HCT116 (cell line): ENCODE results near the gene CFAP77.

Experiments
- CEBPB ChIP-seq: IDR thresholded peaks from 2 replicates; pipeline ENCODE4 v1.6.1; 2012; ENCODE audit warnings: low read depth
- EGR1 ChIP-seq: IDR thresholded peaks from 2 replicates; pipeline ENCODE4 v1.6.1; 2012; ENCODE audit warnings: low read depth
- EZH2 ChIP-seq: fragments of 200-600 bp; sonication (generic); IDR thresholded peaks from 2 replicates; pipeline ENCODE4 v1.6.1; 2017; ENCODE audit warnings: antibody characterized with exemption, mixed run types
- JUND ChIP-seq: IDR thresholded peaks from 2 replicates; pipeline ENCODE4 v1.6.1; 2012
- POLR2A ChIP-seq: IDR thresholded peaks from 2 replicates; pipeline ENCODE4 v1.7.0; 2011; ENCODE audit warnings: borderline replicate concordance; ENCODE audit not compliant: insufficient read depth, insufficient read length; ENCODE audit errors: extremely low read depth
- RAD21 ChIP-seq: IDR thresholded peaks from 2 replicates; pipeline ENCODE4 v1.6.1; 2012; ENCODE audit warnings: low read depth, mild to moderate bottlenecking
- SRF ChIP-seq: IDR thresholded peaks from 2 replicates; pipeline ENCODE4 v1.6.1; 2012; ENCODE audit warnings: low read depth
- TF ChIP-seq, protein P1 (sequence below), 3 experiments: fragments of 200-600 bp in 1 of 3; sonication (generic) in 1 of 3; IDR thresholded peaks in 2 of 3; conservative IDR thresholded peaks in 1 of 3; 2 replicates each; pipeline ENCODE4 v1.5.1; 2012 to 2017; ENCODE audit warnings: low read depth in 2 of 3, low read length in 2 of 3, antibody characterized with exemption in 1 of 3, borderline replicate concordance in 1 of 3, control low read depth in 1 of 3, mild to moderate bottlenecking in 1 of 3, mixed read lengths in 1 of 3, mixed run types in 1 of 3, moderate library complexity in 1 of 3; ENCODE audit not compliant: insufficient read depth in 1 of 3
- TF ChIP-seq, protein P2 (sequence below): IDR thresholded peaks from 2 replicates; pipeline ENCODE4 v1.6.1; 2012
- TF ChIP-seq, protein P3 (sequence below): IDR thresholded peaks from 2 replicates; pipeline ENCODE4 v1.6.1; 2012; ENCODE audit warnings: low read depth

DNA sequence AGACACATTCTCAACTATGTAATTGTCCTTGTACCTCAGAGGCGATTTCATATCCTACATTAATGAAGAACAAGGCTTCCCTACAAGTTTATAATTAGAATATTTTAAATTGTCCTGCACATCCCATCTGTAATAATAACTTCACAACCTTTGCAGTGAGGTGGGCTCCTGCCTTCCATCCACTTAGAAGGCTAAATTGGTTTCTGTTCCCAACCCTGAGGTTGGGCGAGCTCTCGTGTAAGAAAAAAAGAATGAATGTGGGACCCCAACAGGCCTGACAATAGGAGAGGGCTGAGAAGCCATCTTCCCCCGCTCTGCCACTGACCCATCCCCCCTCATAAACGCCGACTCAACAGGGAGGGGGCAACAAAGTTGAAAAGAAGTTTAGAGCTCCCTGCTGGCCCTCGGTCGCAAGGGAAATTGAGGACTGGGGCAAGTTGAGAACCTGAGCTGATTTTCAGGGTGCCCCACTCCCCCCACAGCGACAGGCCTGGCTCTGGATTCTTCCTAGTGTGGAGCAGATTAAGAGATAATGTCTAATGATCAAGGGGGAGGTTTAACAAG, 181.8 kb downstream of the CFAP77 start:
- TF ChIP-seq, protein P1, sequence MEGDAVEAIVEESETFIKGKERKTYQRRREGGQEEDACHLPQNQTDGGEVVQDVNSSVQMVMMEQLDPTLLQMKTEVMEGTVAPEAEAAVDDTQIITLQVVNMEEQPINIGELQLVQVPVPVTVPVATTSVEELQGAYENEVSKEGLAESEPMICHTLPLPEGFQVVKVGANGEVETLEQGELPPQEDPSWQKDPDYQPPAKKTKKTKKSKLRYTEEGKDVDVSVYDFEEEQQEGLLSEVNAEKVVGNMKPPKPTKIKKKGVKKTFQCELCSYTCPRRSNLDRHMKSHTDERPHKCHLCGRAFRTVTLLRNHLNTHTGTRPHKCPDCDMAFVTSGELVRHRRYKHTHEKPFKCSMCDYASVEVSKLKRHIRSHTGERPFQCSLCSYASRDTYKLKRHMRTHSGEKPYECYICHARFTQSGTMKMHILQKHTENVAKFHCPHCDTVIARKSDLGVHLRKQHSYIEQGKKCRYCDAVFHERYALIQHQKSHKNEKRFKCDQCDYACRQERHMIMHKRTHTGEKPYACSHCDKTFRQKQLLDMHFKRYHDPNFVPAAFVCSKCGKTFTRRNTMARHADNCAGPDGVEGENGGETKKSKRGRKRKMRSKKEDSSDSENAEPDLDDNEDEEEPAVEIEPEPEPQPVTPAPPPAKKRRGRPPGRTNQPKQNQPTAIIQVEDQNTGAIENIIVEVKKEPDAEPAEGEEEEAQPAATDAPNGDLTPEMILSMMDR (IDR thresholded peaks at IDR 0.05 in 2 of 3, conservative IDR thresholded peaks at IDR 0.05 in 1 of 3; ENCODE audit: borderline replicate concordance in 1 of 3, insufficient read depth in 1 of 3, low read depth in 2 of 3, low read length in 2 of 3) = no peak
- TF ChIP-seq EZH2 = no peak
- TF ChIP-seq, protein P2, sequence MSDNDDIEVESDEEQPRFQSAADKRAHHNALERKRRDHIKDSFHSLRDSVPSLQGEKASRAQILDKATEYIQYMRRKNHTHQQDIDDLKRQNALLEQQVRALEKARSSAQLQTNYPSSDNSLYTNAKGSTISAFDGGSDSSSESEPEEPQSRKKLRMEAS = no peak
- TF ChIP-seq RAD21 = no peak
- no peak for TF ChIP-seq SRF
- TF ChIP-seq EGR1 = no peak
- TF ChIP-seq JUND = no peak
- TF ChIP-seq, protein P3, sequence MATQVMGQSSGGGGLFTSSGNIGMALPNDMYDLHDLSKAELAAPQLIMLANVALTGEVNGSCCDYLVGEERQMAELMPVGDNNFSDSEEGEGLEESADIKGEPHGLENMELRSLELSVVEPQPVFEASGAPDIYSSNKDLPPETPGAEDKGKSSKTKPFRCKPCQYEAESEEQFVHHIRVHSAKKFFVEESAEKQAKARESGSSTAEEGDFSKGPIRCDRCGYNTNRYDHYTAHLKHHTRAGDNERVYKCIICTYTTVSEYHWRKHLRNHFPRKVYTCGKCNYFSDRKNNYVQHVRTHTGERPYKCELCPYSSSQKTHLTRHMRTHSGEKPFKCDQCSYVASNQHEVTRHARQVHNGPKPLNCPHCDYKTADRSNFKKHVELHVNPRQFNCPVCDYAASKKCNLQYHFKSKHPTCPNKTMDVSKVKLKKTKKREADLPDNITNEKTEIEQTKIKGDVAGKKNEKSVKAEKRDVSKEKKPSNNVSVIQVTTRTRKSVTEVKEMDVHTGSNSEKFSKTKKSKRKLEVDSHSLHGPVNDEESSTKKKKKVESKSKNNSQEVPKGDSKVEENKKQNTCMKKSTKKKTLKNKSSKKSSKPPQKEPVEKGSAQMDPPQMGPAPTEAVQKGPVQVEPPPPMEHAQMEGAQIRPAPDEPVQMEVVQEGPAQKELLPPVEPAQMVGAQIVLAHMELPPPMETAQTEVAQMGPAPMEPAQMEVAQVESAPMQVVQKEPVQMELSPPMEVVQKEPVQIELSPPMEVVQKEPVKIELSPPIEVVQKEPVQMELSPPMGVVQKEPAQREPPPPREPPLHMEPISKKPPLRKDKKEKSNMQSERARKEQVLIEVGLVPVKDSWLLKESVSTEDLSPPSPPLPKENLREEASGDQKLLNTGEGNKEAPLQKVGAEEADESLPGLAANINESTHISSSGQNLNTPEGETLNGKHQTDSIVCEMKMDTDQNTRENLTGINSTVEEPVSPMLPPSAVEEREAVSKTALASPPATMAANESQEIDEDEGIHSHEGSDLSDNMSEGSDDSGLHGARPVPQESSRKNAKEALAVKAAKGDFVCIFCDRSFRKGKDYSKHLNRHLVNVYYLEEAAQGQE = no peak
- TF ChIP-seq CEBPB = no peak
- TF ChIP-seq POLR2A = no peak
